IPS-18c (cell line): Measurements from ENCODE around the gene NYNRIN.
"Not testable (repeated sequence)": the region's sequence is repeated elsewhere in the genome, so short reads cannot be mapped to it uniquely, and the experiment has no call there.

Source experiments
- H3K4me3 ChIP-seq: 2 replicates; pipeline ENCODE4 v1.7.0; 2013; ENCODE audit warnings: low read depth, mild to moderate bottlenecking, low read length, moderate library complexity; ENCODE audit not compliant: insufficient read depth
- H3K9me3 ChIP-seq: one replicate; pipeline ENCODE4 v1.6.1; 2013; ENCODE audit warnings: mild to moderate bottlenecking, low read length, moderate library complexity; ENCODE audit not compliant: control insufficient read depth, insufficient read depth

NYNRIN gene

DNA sequence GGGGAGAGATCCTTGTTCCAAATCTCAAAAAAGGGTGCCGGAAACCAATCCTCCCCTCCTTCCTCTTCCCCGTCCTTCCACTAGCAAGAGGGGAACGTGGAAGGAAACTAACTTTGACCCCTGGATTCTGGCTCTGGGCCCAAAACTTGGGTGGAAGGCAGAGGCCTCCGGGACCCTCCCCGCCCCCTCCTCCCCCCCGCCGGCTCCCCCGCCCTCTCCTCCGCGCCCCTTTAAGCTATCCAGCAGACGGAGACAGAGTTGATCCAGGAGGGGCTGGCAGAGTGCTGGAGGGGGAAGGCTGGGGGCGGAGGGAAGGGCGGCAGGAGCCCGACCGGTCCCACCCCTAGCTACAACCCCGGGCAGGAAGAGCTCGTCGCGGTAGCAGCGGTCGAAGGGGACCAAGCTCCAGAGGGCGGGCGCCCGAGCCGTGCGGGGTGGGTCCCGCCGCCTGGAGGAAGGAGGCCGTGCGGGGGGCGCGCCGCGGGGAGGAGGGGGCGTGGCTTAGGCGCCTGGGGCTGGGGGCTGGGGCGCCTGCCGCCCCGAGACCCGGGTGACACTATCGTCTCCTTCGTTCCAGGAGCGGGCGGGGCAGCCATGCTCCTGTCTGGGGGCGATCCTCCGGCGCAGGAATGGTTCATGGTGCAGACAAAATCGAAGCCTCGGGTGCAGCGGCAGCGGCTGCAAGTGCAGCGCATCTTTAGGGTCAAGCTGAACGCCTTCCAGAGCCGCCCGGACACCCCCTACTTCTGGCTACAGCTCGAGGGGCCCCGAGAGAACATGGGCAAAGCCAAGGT is at the start of gene NYNRIN:
Gene NYNRIN, plus strand, starts transcription at position 351 of the 794 bp plus-strand sequence. Its CDS starts 244 bp downstream, at position 595.
- no peaks in the 10 kb centered on the region for H3K9me3 ChIP-seq
- peak within 1 kb of the TSS; percentile 66 for H3K4me3 ChIP-seq

DNA sequence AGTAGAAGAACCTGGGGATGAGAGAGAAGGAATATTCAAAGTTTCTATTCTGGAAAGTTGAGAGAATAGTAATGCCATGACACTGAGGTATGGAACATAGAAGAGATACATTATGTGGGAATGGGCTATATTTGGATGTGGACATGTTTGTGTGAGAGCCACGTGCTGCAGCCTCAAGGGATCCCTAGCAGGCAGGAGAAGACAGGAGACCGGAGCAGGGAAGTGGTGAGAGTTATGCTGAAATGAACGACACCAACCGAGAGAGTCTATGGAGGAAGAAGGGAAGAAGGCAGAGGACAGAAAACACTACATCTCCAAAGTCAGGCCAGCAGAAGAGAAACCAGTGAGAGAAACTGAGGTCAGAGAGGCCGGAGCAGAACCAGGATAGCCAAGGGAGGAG is 49.1 kb upstream of the NYNRIN start:
- Histone ChIP-seq H3K4me3 (no peak overlapping the region), H3K9me3 (no peaks in the 10 kb centered on the region)

DNA sequence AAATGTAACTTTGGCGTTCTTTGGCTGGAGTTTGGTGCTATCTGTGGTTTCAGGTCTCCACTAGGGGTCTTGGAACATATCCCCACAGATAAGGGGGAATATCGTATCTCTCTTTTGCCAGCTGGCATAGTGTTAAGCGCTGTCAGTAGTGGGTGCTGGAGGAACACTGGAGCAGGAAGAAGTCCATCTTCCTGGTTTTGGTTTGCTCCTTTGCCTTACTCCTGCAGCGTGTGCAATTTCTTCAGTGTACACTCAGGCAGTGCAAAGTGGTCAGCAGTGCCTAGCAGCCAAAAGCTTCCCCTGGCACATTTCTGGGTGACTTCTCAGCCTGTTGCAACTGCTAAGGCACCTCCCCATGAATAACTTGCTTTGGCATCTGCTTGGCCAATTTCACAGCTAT is 47.3 kb upstream of the NYNRIN start:
- Histone ChIP-seq H3K9me3 (no peaks in the 10 kb centered on the region), H3K4me3 (no peak overlapping the region)

DNA sequence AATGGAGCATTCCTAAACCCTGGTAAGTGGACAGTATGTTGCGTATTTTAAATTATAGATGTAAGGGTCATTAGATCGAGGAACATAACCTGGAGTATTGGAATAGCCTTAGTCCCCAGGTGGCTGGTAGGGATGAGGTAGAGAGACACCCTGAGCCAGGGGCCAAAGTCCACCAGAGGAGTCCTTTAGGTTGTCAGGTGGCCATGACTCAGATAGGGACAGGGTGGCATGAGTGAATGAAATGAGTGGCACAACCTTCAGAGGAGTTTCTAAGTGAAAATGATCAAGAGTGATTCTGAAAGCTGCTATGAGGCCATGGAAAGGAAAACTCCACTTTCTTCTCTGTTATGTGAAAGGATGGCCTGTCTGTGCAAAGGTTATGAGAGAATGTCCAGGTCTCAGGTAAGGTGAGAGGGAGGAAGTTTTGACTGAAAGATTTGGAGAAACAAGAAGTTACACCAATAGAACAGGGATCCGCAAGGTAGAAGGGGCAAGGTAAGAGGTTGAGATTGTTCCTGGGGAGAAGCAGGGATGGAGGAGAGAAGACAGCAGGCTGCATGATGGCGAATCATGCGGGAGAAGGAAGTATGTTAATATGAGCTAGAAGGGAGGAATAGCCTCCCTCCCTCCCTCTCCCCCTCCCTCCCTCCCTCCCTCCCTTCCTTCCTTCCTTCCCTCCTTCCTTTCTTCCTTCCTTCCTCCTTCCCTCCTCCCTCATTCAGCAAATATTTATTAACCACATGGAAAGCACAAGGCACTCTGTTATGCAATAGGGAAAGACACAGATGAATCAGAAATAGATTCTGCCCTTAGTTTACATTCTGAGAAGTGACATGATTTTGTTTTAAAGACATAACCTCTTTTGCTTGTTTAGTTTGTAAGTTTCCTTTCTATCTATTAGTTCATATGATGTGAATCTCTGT is 45.0 kb upstream of the NYNRIN start:
- Histone ChIP-seq H3K4me3 (no peak overlapping the region), H3K9me3 (no peaks in the 10 kb centered on the region)

DNA sequence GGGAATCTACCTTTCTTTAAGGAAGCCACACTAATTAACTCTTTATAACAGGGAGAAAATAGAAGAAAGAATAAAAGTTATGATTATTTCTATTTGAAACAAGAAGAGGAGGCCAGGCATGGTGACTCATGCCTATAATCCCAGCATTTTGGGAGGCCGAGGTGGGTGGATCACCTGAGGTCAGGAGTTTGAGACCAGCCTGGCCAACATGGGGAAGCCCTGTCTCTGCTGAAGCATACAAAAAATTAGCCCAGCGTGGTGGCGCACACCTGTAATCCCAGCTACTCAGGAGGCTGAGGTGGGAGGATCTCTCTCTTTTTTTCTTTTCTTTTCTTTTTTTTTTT is 44.3 kb upstream of the NYNRIN start:
- not testable (repeated sequence) for H3K4me3 ChIP-seq, H3K9me3 ChIP-seq

DNA sequence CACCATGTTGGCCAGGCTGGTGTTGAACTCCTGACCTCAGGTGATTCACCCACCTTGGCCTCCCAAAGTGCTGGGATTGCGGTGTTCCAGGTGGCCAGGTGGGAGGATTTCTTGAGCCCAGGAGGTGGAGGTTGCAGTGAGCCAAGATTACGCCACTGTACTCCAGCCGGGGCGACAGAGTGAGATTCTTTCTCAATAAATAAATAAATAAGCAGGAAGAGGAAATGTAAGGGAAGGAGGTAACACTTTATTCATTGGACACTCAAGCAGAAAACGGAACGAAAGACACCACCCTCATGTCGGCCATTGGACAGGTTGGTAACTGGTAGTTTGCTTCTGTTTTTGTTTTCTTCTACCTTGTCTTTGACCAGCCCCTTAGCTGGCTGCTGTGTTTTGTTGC is 43.8 kb upstream of the NYNRIN start:
- no peak overlapping the region for H3K4me3 ChIP-seq
- H3K9me3 ChIP-seq, result no peaks in the 10 kb centered on the region

DNA sequence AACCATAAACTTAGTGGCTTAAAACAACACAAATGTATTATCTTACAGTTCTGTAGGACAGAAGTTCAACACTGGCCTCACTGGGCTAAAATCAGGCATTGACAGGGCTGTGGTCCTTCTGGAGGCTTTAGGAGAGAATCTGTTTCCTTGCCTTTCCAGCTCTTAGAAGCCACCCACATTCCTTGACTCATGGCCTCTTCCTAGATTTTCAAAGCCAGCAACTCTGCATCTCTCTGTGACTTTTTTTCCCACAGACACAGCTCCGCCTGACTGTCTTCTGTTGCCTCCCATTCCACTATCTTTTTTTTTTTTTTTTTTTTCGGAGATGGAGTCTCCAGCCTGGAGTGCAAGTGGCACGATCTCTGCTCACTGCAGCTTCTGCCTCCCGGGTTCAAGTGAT is 42.6 kb upstream of the NYNRIN start:
- H3K9me3 ChIP-seq, result no peaks in the 10 kb centered on the region
- H3K4me3 ChIP-seq, result no peak overlapping the region

DNA sequence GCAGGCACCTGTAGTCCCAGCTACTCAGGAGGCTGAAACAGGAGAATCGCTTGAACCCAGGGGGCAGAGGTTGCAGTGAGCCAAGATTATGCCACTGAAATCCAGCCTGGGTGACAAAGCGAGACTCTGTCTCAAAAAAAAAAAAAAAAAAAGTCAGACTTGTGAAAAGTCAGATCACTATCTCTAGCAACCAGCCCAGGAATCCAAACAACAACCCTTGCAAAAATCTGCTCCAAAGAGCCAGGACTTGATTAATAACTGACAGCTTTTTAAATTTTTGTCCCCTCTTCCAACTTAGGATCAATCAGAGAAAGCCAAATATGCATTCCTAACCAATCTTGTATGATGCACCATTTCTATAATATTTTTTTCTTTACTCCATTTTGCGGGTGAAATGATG is 38.5 kb upstream of the NYNRIN start:
- Histone ChIP-seq H3K4me3 (no peak overlapping the region), H3K9me3 (no peaks in the 10 kb centered on the region)

DNA sequence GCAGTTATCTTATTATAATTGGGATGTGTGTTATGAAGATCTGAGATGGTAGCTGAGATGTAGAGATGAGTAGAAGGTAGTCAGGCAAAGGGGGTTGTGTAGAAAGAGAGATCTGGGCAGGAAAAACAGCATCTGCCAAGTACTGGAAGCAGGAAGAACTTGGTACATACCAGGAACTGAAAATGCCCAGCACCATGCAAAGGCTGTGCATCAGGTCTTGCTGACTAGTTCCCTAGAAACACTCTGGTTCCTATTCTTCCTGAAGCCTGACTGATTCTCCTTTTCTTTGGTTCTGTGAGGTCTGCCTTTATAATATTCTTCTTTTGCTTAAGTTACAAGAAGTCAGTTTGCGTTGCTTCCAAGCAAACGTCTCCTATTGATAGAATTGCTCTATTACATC is 37.5 kb upstream of the NYNRIN start:
- Histone ChIP-seq H3K9me3 (no peaks in the 10 kb centered on the region), H3K4me3 (no peak overlapping the region)

DNA sequence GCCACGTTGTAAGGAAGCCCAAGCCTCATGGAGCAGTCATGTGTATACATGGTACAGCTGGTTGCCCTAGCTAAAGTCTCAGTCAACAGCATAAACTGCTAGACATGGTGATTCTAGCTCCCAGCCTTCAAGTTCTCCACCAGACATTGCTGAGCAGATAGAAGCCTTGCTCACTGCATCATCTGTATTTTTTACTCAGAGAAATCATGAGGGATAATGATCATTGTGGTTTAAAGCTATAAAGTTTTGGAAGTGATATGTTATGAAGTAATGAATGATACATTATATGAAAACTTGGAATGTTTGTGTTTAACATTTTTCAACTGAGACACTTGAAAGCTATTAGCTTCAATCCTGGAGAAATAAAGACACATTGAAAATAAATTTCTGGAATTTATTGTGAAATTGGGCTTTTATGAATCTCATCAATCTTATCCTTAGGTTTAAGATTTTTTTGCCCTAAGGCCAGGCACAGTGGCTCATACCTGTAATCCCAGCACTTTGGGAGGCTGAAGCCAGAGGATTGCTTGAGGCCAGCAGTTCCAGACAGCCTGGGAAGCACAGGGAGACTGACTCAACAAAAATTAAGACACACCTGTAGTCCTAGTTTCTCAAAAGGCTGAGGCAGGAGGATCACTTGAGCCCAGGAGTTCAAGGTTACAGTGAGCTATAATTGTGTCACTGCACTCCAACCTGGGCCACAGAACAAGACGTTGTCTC is 36.4 kb upstream of the NYNRIN start:
- no peaks in the 10 kb centered on the region for H3K9me3 ChIP-seq
- no peak overlapping the region for H3K4me3 ChIP-seq

DNA sequence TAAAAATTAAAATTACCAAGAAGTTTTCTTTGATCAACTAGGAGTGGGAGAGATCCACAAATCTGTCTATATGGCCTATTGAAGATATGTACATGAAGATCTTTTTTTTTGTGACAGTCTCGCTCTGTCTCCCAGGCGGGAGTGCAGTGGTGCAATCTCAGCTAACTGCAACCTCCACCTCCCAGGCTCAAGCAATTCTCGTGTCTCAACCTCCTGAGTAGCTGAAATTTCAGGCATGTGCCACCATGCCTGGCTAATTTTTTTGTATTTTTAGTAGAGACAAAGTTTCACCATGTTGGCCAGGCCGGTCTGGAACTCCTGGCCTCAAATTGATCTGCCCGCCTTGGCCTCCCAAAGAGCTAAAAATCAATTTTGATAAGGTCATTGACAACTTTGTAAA is 35.4 kb upstream of the NYNRIN start:
- Histone ChIP-seq H3K9me3 (no peaks in the 10 kb centered on the region), H3K4me3 (no peak overlapping the region)

DNA sequence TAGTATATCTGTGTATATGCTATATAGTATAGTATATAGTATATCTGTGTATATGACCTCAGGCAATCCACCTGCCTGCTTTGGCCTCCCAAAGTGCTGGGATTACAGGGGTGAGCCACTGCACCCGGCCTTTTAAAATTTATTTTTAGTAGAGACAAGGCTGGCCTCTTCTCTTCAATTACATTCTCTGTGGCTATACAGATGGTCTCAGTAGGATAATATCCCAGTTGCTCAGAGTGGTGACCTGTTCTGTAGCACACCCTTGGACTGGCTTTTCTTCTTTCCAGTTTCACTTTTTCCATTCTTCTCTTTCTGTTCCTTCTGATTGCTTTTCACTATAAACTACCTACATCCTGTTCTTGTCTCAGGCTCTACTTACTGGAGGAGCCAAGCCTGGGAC is 34.0 kb upstream of the NYNRIN start:
- H3K4me3 ChIP-seq, result no peak overlapping the region

DNA sequence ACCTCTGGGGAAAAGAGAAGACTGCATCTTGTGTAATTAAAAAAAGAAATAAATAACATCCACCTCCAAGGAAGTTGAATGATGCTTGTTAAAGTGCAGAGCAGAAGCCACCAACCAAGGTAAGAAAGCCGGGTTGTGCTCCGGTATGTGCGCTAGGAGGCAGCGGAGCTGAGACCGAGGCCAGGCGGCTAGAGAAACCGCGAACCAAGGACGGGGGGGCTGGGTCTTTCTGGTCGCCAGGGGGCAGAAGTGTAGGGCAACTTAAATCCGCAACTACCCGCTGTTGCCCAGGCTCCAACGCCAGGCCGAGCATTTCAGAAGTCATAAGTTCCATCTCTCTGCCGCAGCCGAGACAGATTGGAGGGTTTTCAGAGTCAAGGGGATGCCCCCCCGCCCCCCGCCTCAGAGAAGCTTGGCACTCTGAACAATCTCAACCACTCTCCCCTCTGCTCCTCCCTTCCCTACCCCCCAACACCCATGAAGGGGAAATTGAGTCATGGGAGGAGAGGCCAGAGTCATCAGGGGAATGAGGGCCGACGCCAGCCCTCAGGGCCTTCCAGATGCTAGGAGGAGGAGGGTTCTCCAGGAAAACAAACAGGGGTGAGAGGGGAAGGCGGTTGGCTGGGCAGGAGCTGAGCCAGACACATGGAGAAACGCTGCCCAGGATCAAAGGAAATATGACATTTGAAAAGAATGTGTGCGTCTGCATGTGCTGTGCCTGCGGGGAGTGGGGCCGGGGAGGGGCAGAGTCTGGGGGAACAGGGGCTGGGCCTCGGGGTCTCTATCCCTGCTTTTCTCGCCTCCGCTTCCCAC is 33.0 kb upstream of the NYNRIN start:
- H3K4me3 ChIP-seq, result peak overlapping the region; percentile 68
- no peaks in the 10 kb centered on the region for H3K9me3 ChIP-seq

More for the DNA sequence above, 34.0 kb upstream of the NYNRIN start:
- H3K9me3 ChIP-seq, result no peaks in the 10 kb centered on the region

DNA sequence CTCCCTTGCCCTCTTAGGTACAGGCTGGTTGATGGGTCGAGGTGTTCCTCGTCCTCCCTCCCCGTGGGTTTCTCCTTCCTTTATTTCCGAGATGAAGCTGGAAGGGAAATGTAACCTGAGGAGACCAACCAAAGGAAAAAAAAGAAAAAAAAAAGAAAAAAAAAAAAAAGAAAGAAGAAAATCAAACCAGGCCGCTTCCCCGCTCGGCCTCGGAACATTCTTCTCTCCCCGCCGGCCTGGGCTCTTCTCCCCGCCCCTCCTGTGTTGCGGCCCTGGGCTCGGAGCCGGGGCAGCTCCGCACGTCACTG is 32.4 kb upstream of the NYNRIN start:
- Histone ChIP-seq H3K4me3 (peak overlapping the region; percentile 68), H3K9me3 (no peaks in the 10 kb centered on the region)

DNA sequence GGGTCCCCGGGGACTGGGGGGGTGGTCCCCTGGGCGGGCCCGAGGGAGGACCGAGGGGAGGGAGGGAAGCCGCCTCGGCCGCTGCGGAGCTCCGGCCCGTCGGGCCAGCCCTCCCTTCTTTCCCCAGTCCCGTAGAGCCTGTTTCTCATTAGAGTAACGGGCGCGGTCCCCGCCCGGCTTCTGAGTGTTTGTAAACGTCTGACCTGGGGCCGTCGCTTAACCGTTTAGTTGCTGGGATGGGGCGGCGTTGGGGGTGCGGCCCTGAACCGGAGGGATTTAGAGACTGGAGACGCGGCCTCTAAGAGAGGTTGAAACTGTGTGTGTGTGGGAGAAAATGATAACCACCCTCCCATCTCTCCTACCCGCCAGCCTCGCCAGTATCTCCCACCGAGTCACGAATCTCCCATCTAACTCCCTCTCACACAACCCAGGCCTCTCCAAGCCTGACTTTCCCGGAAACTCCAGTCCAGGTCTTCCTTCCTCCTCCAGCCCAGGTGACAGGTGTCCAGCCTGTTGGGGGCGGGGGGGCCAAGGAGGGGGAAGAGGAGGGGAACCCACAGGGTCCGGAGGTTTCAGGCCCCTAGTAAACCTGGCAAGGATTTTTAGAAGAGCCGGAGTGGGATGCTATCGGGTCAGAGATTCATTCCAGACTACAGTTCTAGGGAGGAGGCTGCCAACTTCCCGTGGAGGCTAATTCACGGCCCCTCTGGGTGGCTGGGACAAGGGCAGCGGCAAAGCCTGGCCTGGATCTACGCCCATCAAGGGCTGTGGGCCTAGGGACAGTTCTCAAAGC is 31.9 kb upstream of the NYNRIN start:
- H3K9me3 ChIP-seq, result no peaks in the 10 kb centered on the region
- peak overlapping the region; percentile 68 for H3K4me3 ChIP-seq

DNA sequence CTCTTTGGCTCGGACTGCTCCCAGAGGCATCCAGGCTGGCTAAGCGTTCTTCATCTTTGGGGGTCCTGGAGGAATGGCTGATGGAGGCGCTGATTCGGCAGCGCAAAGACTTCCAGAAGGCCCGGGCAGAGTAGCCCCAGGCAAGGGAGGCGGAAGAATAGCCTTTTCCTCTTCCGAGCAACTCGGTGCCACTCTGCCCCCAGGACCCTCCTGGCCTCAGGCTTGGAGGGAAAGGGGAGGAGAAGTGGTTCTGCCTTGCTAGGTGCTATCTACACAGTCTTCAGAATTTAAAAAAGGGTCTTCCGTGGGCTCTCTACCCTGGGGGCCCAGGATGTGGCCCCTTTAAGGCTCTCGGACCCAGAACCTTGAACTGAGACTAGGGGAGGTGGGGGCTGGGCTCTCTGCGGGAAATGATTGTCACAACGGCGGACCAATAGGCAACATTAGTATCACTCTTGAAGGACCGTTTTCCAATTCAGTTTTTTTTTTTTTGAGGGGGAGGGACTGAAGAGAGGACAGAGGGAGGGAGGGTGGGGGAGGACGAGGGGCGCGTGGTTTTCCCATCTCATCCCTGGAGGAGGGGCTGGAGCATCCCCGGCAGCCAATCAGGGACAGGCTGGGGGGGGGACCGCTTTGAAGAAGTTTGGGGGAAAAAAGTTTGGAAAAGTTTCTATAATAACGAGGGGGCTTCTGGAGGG is 31.1 kb upstream of the NYNRIN start, which contains the start of gene NFATC4:
Gene NFATC4, plus strand, starts transcription at position 671 of the 698 bp plus-strand sequence. CDS start 157 bp downstream, outside the sequence.
- H3K9me3 ChIP-seq, result no peaks in the 10 kb centered on the region
- peak within 1 kb of the TSS; percentile 87 for H3K4me3 ChIP-seq
